SK-N-SH treated with all-trans-retinoic acid at 6 μM for 48 hours (cell line): ENCODE measurements around the gene NANOS3.

Experiments used
- ATAC-seq: fragments of 200-7000 bp; cut with Tn5 transposase; 3 replicates; pipeline ENCODE4 v1.9.1; 2020; ENCODE audit warnings: mild to moderate bottlenecking, moderate library complexity
- ARNTL ChIP-seq: fragments of 450-650 bp; formaldehyde crosslinking; IDR thresholded peaks from 2 replicates; pipeline ENCODE4 v1.5.0; 2020; ENCODE audit warnings: low read depth, mild to moderate bottlenecking, moderate library complexity, borderline replicate concordance
- BACH2 ChIP-seq: fragments of 250-450 bp; sonication (Bioruptor Pico); IDR thresholded peaks from 2 replicates; pipeline ENCODE4 v1.9.0; 2021; ENCODE audit warnings: mild to moderate bottlenecking, borderline replicate concordance
- CSDC2 ChIP-seq: fragments of 250-450 bp; sonication (Bioruptor Pico); IDR thresholded peaks from 2 replicates; pipeline ENCODE4 v1.5.0; 2020; ENCODE audit warnings: mild to moderate bottlenecking, moderate library complexity
- CSRNP3 ChIP-seq: fragments of 250-450 bp; sonication (Bioruptor Pico); IDR thresholded peaks from 2 replicates; pipeline ENCODE4 v1.5.1; 2021; ENCODE audit warnings: mild to moderate bottlenecking, moderate library complexity
- GLIS3 ChIP-seq: fragments of 250-450 bp; sonication (Bioruptor Pico); IDR thresholded peaks from 2 replicates; pipeline ENCODE4 v1.5.0; 2020; ENCODE audit warnings: mild to moderate bottlenecking, moderate library complexity
- ISL1 ChIP-seq: fragments of 250-450 bp; sonication (Bioruptor Pico); IDR thresholded peaks from 2 replicates; pipeline ENCODE4 v2.1.2; 2022; ENCODE audit warnings: mild to moderate bottlenecking, moderate library complexity
- PATZ1 ChIP-seq: fragments of 250-450 bp; sonication (Bioruptor Pico); IDR thresholded peaks from 2 replicates; pipeline ENCODE4 v1.8.0; 2020; ENCODE audit warnings: mild to moderate bottlenecking, moderate library complexity, borderline replicate concordance
- POU6F1 ChIP-seq: fragments of 250-450 bp; sonication (Bioruptor Pico); IDR thresholded peaks from 2 replicates; pipeline ENCODE4 v1.8.0; 2021; ENCODE audit warnings: low read depth, mild to moderate bottlenecking, moderate library complexity, borderline replicate concordance
- PPARA ChIP-seq: fragments of 250-450 bp; sonication (Bioruptor Pico); IDR thresholded peaks from 2 replicates; pipeline ENCODE4 v1.5.0; 2020; ENCODE audit warnings: mild to moderate bottlenecking, borderline replicate concordance
- RARB ChIP-seq: fragments of 250-450 bp; sonication (Bioruptor Pico); IDR thresholded peaks from 2 replicates; pipeline ENCODE4 v1.8.0; 2021; ENCODE audit warnings: mild to moderate bottlenecking, moderate library complexity
- SNAI2 ChIP-seq: fragments of 250-450 bp; sonication (Bioruptor Pico); IDR thresholded peaks from 2 replicates; pipeline ENCODE4 v1.5.0; 2020; ENCODE audit warnings: mild to moderate bottlenecking, moderate library complexity
- TCF4 ChIP-seq: fragments of 250-450 bp; sonication (Bioruptor Pico); IDR thresholded peaks from 2 replicates; pipeline ENCODE4 v1.8.0; 2021; ENCODE audit warnings: mild to moderate bottlenecking, moderate library complexity, borderline replicate concordance
- TOX ChIP-seq: fragments of 250-450 bp; sonication (Bioruptor Pico); IDR thresholded peaks from 2 replicates; pipeline ENCODE4 v1.8.0; 2021; ENCODE audit warnings: mild to moderate bottlenecking, moderate library complexity, borderline replicate concordance
- TSHZ2 ChIP-seq: fragments of 250-450 bp; sonication (Bioruptor Pico); IDR thresholded peaks from 2 replicates; pipeline ENCODE4 v1.5.0; 2020; ENCODE audit warnings: mild to moderate bottlenecking, moderate library complexity
- ZC3H10 ChIP-seq: fragments of 250-450 bp; sonication (Bioruptor Pico); IDR thresholded peaks from 2 replicates; pipeline ENCODE4 v1.5.1; 2021; ENCODE audit warnings: mild to moderate bottlenecking, moderate library complexity
- ZFP30 ChIP-seq: fragments of 450-650 bp; formaldehyde crosslinking; IDR thresholded peaks from 2 replicates; pipeline ENCODE4 v1.5.0; 2022; ENCODE audit warnings: mild to moderate bottlenecking, moderate library complexity
- ZNF565 ChIP-seq: fragments of 450-650 bp; formaldehyde crosslinking; conservative IDR thresholded peaks from 2 replicates; pipeline ENCODE4 v1.5.0; 2020; ENCODE audit warnings: low read depth, mild to moderate bottlenecking, moderate library complexity
- ZNF70 ChIP-seq: fragments of 450-650 bp; formaldehyde crosslinking; IDR thresholded peaks from 2 replicates; pipeline ENCODE4 v1.5.0; 2020; ENCODE audit warnings: mild to moderate bottlenecking, moderate library complexity
- ZNF8 ChIP-seq: fragments of 450-650 bp; formaldehyde crosslinking; IDR thresholded peaks from 2 replicates; pipeline ENCODE4 v1.5.0; 2020; ENCODE audit warnings: mild to moderate bottlenecking, moderate library complexity

The NANOS3 gene

GRCh38 chr19:13870873-13871272 is 6.1 kb upstream of the NANOS3 start (continued):
- no peak for TF ChIP-seq TSHZ2 (CRISPR knock-in tag)
- TF ChIP-seq ISL1 (CRISPR knock-in tag): no peak
- TF ChIP-seq CSRNP3 (CRISPR knock-in tag): no peak
- no peak for TF ChIP-seq GLIS3 (CRISPR knock-in tag)
- no peak for TF ChIP-seq SNAI2 (CRISPR knock-in tag)

- no peak for TF ChIP-seq ZFP30 (CRISPR knock-in tag)
- TF ChIP-seq ISL1 (CRISPR knock-in tag): no peak
- TF ChIP-seq POU6F1 (CRISPR knock-in tag): no peak
- no peak for TF ChIP-seq RARB (CRISPR knock-in tag)
- TF ChIP-seq GLIS3 (CRISPR knock-in tag): no peak
- no peak for TF ChIP-seq TSHZ2 (CRISPR knock-in tag)
- TF ChIP-seq ZNF565 (CRISPR knock-in tag): no peak
- TF ChIP-seq TCF4 (CRISPR knock-in tag): no peak
- TF ChIP-seq ZC3H10: no peak
- TF ChIP-seq, all 23 proteins: peak for 0
- no peak for ATAC-seq
These were observed 4.6 kb upstream of the NANOS3 start for GRCh38 chr19:13872339-13872694.

- TF ChIP-seq ZNF8 (CRISPR knock-in tag) (no peak), TOX (no peak), ZC3H10 (no peak), ARNTL (CRISPR knock-in tag) (no peak), ISL1 (CRISPR knock-in tag) (no peak), RARB (CRISPR knock-in tag) (no peak), PATZ1 (CRISPR knock-in tag) (no peak), PPARA (CRISPR knock-in tag) (no peak), ZNF70 (no peak), CSDC2 (CRISPR knock-in tag) (no peak), ZFP30 (CRISPR knock-in tag) (no peak), BACH2 (no peak), TSHZ2 (CRISPR knock-in tag) (no peak), SNAI2 (CRISPR knock-in tag) (no peak)
- ATAC-seq: no peak
These were observed 4.1 kb upstream of the NANOS3 start for GRCh38 chr19:13872695-13873389.
